ENCODE measurements around the gene NIPAL3. TPM values are rescaled to one million over a fixed set of nuclear protein-coding genes. Genes with fewer than 3 reads are reported as not detected.

The NIPAL3 gene
- total RNA-seq, 1 experiment from 2014 or later, result 11.2 TPM

- TF ChIP-seq AR (CRISPR knock-in tag; IDR thresholded peaks at IDR 0.05), result no peak
Measured at GRCh38 chr1:24415334-24415909, at the start of gene NIPAL3 (continued).

GRCh38 chr1:24366707-24367106 is 48.9 kb upstream of the NIPAL3 start:
- Mint-ChIP-seq H3K4me3 (no peak overlapping the region), H3K36me3 (no peaks in the 10 kb centered on the region), H3K9me3 (no peaks in the 10 kb centered on the region), H3K4me1 (peaks cover 3% of the 10 kb centered on the region; the same call in 1 of the 2 replicates), H3K27me3 (ENCODE audit: low read depth) (no peaks in the 10 kb centered on the region), H3K27ac (no peak overlapping the region)
- ChIA-PET POLR2A (no interaction called here), CTCF (interaction anchor here (1.4 kb wide), 1 partner anchor 165 kb away, joined by 6 read pairs; no protein-coding TSS in a partner anchor)
- TF ChIP-seq E2F5 (CRISPR knock-in tag; IDR thresholded peaks at IDR 0.05), result no peak
- no peak for TF ChIP-seq ZNF425 (CRISPR knock-in tag; conservative IDR thresholded peaks at IDR 0.05)
- TF ChIP-seq JUN (CRISPR knock-in tag; IDR thresholded peaks at IDR 0.05), result no peak
- no peak for TF ChIP-seq ZMAT4 (CRISPR knock-in tag; IDR thresholded peaks at IDR 0.05)
- TF ChIP-seq ETV6 (CRISPR knock-in tag; IDR thresholded peaks at IDR 0.05), result no peak
- TF ChIP-seq ZBTB43 (CRISPR knock-in tag; IDR thresholded peaks at IDR 0.05), result no peak
- no peak for TF ChIP-seq AFF4 (CRISPR knock-in tag; IDR thresholded peaks at IDR 0.05; ENCODE audit: borderline replicate concordance)
- no peak for TF ChIP-seq TEAD4 (CRISPR knock-in tag; IDR thresholded peaks at IDR 0.05)
- TF ChIP-seq ESRRA (CRISPR knock-in tag; IDR thresholded peaks at IDR 0.05; ENCODE audit: borderline replicate concordance), result no peak
- no peak for TF ChIP-seq HMGA2 (CRISPR knock-in tag; IDR thresholded peaks at IDR 0.05)
- no peak for TF ChIP-seq ZSCAN18 (CRISPR knock-in tag; IDR thresholded peaks at IDR 0.05)
- TF ChIP-seq ELF4 (CRISPR knock-in tag; IDR thresholded peaks at IDR 0.05; ENCODE audit: low read depth), result no peak
- TF ChIP-seq NFYB (CRISPR knock-in tag; conservative IDR thresholded peaks at IDR 0.05; ENCODE audit: low read depth), result no peak
- TF ChIP-seq NFATC4 (CRISPR knock-in tag; IDR thresholded peaks at IDR 0.05), result no peak
- no peak for TF ChIP-seq CTCF (IDR thresholded peaks at IDR 0.05)
- TF ChIP-seq CBFB (CRISPR knock-in tag; IDR thresholded peaks at IDR 0.05; ENCODE audit: low read depth), result no peak
- no peak for TF ChIP-seq CREM (CRISPR knock-in tag; IDR thresholded peaks at IDR 0.05)
- no peak for DNase-seq (ENCODE audit: low spot score)
- no peak for ATAC-seq
